SJSA1 (cell line): ENCODE measurements around the gene APOM. TPM values are rescaled to one million over a fixed set of nuclear protein-coding genes. Genes with fewer than 3 reads are reported as not detected.

Experiments
- DNase-seq, 2 experiments: peaks; one replicate each; pipeline ENCODE4 v3.0.0-alpha.2; 2015 to 2020; ENCODE audit warnings: low spot score in 2 of 2, low read depth in 1 of 2
- H3K27ac ChIP-seq: fragments of 250-450 bp; sonication (Bioruptor Pico); 2 replicates; pipeline ENCODE4 v1.5.1; 2020; ENCODE audit warnings: mild to moderate bottlenecking, moderate library complexity
- H3K27me3 ChIP-seq: fragments of 250-450 bp; sonication (Bioruptor Pico); replicated peaks from 2 replicates; pipeline ENCODE4 v1.5.1; 2020; ENCODE audit warnings: mild to moderate bottlenecking, moderate library complexity
- H3K36me3 ChIP-seq: fragments of 250-450 bp; sonication (Bioruptor Pico); 2 replicates; pipeline ENCODE4 v1.5.1; 2020; ENCODE audit warnings: mild to moderate bottlenecking
- H3K4me1 ChIP-seq: fragments of 250-450 bp; sonication (Bioruptor Pico); replicated peaks from 2 replicates; pipeline ENCODE4 v1.6.1; 2021; ENCODE audit warnings: mild to moderate bottlenecking
- H3K4me3 ChIP-seq: fragments of 250-450 bp; sonication (Bioruptor Pico); 2 replicates; pipeline ENCODE4 v1.5.1; 2020; ENCODE audit warnings: mild to moderate bottlenecking
- H3K9me3 ChIP-seq: fragments of 250-450 bp; sonication (Bioruptor Pico); replicated peaks from 2 replicates; pipeline ENCODE4 v1.5.1; 2020; ENCODE audit warnings: mild to moderate bottlenecking
- total RNA-seq: library from RNA; depleted of rRNA; stranded (reverse); fragments of >200 nt; shearing (Covaris generic); gene quantifications from 2 replicates; pipeline ENCODE4 v1.2.3, GENCODE V29; 2014

Gene APOM
- total RNA-seq, 1 experiment from 2014 or later, result 1.1 TPM

DNA sequence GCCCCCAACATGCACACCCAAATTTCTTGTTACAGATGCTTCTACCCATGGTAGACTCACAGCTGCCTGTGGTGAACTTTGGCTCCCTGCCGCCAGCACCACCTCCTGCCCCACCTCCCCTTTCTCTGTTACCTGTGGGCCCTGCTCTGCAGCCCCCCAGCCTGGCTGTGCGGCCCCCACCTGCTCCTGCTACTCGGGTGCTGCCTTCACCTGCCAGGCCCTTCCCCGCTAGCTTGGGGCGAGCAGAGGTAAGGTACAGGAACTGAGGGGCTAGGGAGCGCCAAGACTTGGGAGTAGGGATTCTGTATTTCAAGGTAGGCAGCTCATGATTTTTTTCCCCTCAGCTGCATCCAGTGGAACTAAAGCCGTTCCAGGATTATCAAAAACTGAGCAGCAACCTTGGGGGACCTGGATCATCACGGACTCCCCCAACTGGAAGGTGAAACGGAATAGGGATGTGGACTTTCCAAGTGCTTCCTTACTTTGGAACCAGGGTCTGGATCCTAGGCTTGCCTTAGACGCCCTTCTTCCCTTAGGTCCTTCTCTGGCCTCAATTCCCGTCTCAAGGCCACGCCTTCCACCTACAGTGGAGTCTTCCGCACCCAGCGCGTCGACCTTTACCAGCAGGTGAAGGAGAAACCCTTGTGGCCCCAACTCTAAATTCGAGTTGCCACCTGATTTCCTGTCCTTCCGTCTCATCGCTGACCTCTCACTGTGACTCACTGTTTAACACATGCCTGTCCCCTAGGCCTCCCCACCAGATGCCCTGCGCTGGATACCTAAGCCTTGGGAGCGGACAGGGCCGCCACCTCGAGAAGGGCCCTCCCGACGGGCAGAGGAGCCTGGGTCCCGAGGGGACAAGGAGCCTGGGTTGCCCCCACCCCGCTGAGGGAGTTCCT, 18.7 kb upstream of the APOM start:
- peaks cover 8% of the 10 kb centered on the region; the same call in 1 of the 2 replicates for H3K4me1 ChIP-seq
- DNase-seq, result no peak
- H3K27me3 ChIP-seq, result no peaks in the 10 kb centered on the region
- peaks cover 98% of the 10 kb centered on the region for H3K36me3 ChIP-seq
- no peak overlapping the region for H3K27ac ChIP-seq
- H3K9me3 ChIP-seq, result no peaks in the 10 kb centered on the region
- no peak overlapping the region for H3K4me3 ChIP-seq

DNA sequence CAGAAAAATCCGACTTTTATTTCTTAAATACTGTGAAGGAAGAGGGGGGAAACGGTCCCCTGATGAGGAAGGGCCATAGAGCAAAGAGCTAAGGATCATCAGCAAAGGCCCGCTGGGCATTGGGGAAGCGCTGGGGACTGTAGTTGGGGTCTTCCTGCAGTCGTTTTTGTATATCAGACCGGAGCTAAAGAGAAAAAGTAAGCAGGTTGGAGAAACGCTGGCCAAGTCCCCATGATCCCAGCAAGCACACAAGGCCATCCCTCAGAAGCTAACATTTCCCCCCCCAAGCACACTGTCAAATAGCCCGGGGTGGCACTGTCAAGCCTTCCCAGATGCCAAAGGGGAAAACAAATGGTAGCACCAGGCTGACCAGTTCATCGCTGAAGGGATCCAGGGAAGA, 16.7 kb upstream of the APOM start:
- peaks cover 93% of the 10 kb centered on the region for H3K36me3 ChIP-seq
- no peak overlapping the region for H3K27ac ChIP-seq
- H3K9me3 ChIP-seq, result no peaks in the 10 kb centered on the region
- no peak overlapping the region for H3K4me3 ChIP-seq
- no peaks in the 10 kb centered on the region for H3K27me3 ChIP-seq
- no peak for DNase-seq
- H3K4me1 ChIP-seq, result peaks cover 8% of the 10 kb centered on the region; the same call in 1 of the 2 replicates

DNA sequence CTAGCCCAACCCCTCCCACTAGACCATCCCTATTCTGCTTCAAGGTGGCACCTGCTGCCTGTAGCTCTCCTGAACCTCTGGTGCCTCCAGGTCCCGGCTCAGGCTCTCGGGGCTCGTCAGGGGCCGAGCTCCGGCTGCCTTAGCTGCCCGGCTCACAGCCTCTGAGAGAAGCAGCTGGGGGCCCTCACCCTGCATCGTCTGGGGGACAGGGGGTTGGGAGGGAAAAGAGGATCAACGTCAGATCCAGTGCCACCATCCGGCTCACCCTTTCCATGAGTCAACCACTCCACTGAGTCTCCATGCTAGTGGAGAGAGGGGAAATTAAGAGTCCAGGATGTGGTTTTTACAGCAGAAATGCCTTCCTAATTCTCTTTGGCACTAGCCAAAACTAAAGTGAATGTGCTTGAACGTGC, 16.2 kb upstream of the APOM start:
- no peak overlapping the region for H3K4me3 ChIP-seq
- DNase-seq, result no peak
- H3K27me3 ChIP-seq, result no peaks in the 10 kb centered on the region
- no peaks in the 10 kb centered on the region for H3K9me3 ChIP-seq
- no peak overlapping the region for H3K27ac ChIP-seq
- H3K4me1 ChIP-seq, result peaks cover 8% of the 10 kb centered on the region; the same call in 1 of the 2 replicates
- H3K36me3 ChIP-seq, result peaks cover 93% of the 10 kb centered on the region

DNA sequence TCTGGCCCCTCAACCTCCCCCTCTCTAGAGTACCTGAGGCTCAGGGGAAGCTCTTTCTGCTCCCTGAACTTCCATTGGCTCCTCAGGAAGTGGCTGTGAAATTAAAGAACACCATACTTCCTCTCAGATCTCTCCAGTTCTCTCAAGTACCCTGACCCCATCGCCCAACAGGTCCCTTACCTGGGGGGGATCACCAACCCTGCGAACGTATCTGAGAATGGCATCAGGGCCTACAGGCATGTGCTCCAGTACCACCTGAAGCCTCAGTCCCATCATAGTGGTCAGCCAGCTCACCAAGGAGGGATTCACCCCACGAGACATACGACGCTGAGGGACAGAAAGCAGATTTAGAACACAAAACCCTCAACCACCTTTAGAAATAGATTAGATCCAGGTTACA, 15.1 kb upstream of the APOM start:
- no peaks in the 10 kb centered on the region for H3K27me3 ChIP-seq
- DNase-seq, result no peak
- H3K36me3 ChIP-seq, result peaks cover 93% of the 10 kb centered on the region
- no peak overlapping the region for H3K27ac ChIP-seq
- no peaks in the 10 kb centered on the region for H3K9me3 ChIP-seq
- H3K4me1 ChIP-seq, result peaks cover 8% of the 10 kb centered on the region; the same call in 1 of the 2 replicates
- H3K4me3 ChIP-seq, result no peak overlapping the region

DNA sequence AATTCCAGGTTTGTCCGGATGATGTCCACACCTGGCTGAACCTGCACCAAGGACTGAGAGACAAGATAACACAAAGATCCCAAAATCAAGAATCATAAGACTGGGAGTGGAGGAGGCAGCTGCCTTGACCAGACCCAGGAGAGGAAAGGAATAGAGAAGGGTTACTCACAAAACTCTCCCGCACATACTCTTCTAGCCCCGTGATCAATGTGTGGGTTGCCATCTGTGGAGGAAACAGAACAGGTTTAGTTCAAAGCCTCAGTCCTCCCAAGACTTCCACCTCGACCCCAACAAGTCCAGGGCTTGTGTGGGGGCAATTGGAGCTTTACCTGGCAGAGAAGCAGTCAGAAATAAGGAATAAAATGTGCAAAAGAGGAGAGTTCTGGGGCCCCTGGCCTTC, 14.3 kb upstream of the APOM start:
- H3K4me3 ChIP-seq, result no peak overlapping the region
- no peak for DNase-seq
- no peaks in the 10 kb centered on the region for H3K27me3 ChIP-seq
- H3K36me3 ChIP-seq, result peaks cover 93% of the 10 kb centered on the region
- no peaks in the 10 kb centered on the region for H3K9me3 ChIP-seq
- H3K27ac ChIP-seq, result no peak overlapping the region
- H3K4me1 ChIP-seq, result peaks cover 8% of the 10 kb centered on the region; the same call in 1 of the 2 replicates

DNA sequence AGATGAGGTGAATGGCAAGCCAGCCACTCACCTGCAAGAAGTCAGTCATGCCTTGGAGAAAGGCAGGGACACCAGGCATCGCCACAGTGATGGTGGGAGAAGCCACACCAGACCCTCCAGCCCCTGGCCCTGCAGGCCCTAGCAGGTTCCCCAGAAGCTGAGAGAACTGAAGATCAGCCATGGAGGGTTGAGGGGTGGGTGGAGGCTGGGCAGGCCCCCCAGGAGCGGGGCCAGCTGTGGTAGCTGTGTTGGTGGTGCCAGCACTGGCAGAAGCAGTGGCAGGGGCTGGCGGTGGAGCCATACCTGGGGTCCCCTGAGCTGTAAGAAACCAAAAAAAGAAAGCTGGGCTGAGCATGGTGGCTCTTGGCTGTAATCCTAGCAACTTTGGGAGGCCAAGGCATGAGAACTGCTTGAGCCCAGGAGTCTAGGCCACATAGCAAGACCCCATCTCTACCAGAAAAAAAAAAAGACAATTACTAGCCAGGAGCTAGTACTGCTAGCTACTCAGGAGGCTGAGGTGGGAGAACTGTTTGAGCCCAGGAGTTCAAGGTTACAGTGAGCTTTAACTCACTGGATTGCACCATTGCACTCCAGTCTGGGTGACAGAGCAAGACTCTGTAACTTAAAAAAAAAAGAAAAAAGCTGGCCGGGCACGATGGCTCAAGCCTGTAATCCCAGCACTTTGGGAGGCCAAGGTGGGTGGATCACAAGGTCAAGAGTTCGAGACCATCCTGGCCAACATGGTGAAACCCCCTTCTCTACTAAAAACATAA, 12.7 kb upstream of the APOM start:
- H3K4me3 ChIP-seq, result no peak overlapping the region
- no peak overlapping the region for H3K27ac ChIP-seq
- peaks cover 91% of the 10 kb centered on the region for H3K36me3 ChIP-seq
- no peaks in the 10 kb centered on the region for H3K9me3 ChIP-seq
- no peak for DNase-seq
- no peaks in the 10 kb centered on the region for H3K27me3 ChIP-seq
- H3K4me1 ChIP-seq, result peaks cover 8% of the 10 kb centered on the region; the same call in 1 of the 2 replicates

DNA sequence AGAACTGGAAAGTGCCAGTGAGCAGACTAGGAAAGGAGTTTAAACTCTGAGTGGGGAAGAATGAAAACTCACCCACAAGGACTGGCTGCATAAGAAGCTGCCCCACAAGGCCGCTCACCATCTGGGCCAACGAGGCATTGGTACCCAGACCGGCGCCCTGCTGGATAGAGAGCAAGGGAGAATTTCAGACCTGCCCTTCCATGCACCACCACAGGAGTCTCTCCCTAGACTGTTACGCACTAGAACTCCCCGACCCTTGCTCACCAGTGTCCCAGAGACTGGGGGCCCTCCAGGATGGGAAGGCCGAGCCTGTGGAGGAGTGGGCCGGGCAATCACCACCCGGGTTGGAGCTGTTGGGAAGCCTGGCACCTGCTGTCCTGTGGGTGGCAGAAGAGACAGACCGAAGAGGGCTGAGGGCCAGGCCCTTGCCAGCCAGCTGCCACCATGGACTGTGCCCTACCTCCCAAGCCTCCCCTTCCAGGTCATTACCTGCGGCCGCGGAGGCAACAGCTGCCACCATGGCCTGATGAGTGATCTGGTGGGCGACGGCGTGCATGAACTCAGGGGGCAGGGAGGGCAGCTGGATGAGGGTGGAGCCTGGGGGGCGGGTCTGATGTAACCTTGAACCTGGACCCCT, 11.8 kb upstream of the APOM start:
- Histone ChIP-seq H3K9me3 (no peaks in the 10 kb centered on the region), H3K36me3 (peaks cover 91% of the 10 kb centered on the region), H3K4me3 (no peak overlapping the region), H3K27me3 (no peaks in the 10 kb centered on the region), H3K4me1 (peaks cover 8% of the 10 kb centered on the region; the same call in 1 of the 2 replicates), H3K27ac (no peak overlapping the region)
- DNase-seq, result no peak

DNA sequence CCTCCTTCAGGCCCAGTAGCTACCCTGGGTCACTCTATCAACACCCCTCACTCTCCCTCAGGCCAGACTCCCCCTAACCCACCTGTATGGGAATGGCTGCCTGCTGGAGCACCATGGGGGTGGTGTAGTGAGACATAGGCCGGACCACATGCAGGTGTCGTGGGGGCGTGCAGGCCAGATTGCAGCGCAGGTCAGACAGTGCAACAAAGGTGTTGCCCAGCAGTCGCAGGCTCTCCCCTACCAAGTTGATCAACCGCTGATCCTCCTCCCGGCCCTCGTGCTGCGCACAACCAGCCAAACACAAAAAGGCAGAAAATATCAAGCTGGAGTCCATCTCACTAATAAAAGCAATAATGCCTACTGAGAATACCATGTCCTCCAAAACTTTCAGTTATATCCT, 10.4 kb upstream of the APOM start:
- H3K4me1 ChIP-seq, result no peaks in the 10 kb centered on the region
- H3K9me3 ChIP-seq, result no peaks in the 10 kb centered on the region
- DNase-seq, result no peak
- H3K4me3 ChIP-seq, result no peak overlapping the region
- no peak overlapping the region for H3K27ac ChIP-seq
- peaks cover 91% of the 10 kb centered on the region for H3K36me3 ChIP-seq
- H3K27me3 ChIP-seq, result no peaks in the 10 kb centered on the region

DNA sequence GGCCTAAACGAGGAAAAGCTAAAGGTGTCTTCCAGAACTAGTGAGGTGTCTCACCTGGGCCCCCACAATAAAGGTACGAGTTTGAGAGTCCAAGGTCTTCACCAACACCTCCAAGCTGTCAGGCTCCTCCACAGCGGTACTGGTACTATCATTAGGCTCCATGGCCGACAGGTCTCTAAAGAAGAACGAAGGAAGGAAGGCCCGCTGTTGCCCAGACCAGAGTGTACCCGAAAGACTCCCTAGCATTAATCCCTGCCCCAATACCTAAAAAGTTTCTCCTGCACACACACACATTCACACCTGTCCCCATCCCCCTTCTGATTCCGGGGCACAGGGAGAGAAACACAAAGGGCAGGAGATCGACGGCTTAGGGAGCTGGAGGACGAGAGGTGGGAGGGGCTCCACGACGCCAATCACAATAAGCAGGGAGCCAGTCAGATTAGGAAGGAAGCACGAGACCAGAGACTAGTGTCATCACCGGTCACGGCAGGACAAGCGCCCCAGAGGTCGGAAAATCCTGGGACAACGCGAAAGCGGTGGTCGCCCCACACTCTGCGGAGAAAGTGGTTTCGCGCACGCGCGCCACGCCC, 4.0 kb upstream of the APOM start:
- Histone ChIP-seq H3K36me3 (peaks cover 43% of the 10 kb centered on the region), H3K27ac (peak overlapping the region; percentile 82), H3K4me1 (peaks cover 12% of the 10 kb centered on the region), H3K9me3 (no peaks in the 10 kb centered on the region), H3K4me3 (peak overlapping the region; percentile 57), H3K27me3 (no peaks in the 10 kb centered on the region)
- DNase-seq, result no peak

DNA sequence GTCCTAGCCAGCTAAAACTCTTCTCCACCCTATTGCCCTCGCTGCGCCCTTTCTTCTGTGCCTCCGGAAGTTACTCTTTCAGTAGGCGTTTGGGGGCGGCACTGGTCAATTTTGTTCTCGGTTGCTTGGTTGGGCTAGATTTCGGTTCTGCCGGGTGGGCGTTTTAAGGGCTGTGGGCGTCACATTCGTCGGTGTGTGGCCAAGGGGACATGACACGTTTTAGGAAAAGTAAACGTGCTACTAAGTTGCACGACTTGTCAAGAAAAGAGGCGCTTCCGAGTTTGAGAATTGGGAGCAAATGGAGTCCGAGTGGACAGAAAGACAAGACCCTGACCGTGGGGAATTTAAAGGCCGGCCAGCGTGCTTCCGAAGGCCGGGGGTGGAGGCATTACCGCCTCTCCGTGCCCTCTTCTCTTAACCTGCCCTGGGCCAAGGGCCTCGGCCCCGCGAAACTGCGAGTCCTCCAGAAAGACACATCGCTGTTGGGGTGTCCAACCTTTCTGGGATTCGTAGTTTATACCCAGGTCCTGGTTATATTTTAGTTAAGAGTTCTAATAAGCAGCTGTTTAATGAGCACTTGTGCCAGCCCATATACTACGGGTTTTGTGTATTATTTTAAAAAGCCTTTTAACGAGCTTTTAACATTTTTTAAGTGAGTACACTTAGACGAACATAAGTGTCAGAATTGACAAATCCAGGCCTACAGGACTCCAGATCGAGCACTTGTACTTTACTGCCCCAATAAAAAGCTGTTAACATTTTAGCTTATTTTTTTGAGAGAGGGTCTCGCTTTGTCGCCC, 2.6 kb upstream of the APOM start:
- H3K4me3 ChIP-seq, result peak overlapping the region; percentile 57
- H3K4me1 ChIP-seq, result peaks cover 12% of the 10 kb centered on the region
- no peaks in the 10 kb centered on the region for H3K9me3 ChIP-seq
- no peaks in the 10 kb centered on the region for H3K27me3 ChIP-seq
- DNase-seq, result peak; percentile 92 to 99
- peaks cover 40% of the 10 kb centered on the region for H3K36me3 ChIP-seq
- H3K27ac ChIP-seq, result peak overlapping the region; percentile 82

DNA sequence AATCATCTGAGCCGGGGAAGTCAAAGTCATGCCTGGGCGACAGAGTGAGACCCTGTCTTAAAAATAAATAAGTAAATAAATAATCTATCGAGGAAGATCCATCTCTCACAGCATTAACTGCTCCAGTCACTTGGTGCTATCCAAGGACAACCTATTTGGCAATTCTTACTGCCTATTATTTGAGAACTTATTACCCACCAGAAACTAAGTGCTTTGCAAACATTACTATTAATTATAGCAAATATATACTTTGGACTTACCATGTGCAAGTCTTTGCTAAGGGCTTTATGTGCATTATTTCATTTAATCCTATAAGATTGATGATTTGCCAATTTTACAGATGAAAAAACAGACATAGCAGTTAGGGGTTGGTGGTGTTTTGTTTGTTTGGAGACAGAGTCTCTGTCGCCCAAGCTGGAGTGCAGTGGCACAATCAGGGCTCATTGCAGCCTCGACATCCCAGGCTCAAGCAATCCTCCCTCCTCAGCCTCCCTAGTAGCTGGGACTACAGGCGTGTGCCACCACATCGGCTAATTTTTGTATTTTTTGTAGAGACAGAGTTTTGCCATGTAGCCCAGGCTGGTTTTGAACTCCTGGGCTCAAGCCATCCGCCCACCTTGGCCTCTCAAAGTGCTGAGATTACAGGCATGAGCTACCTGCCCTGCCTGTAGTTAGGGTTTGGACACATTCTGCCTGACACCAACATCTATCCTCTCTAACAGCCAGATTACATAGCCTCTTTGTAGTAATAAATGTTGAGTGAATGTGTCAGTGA, 933 bp upstream of the APOM start:
- Histone ChIP-seq H3K4me3 (no peak overlapping the region), H3K27ac (no peak overlapping the region), H3K27me3 (no peaks in the 10 kb centered on the region), H3K36me3 (peaks cover 34% of the 10 kb centered on the region), H3K9me3 (no peaks in the 10 kb centered on the region), H3K4me1 (peaks cover 21% of the 10 kb centered on the region)
- no peak for DNase-seq

DNA sequence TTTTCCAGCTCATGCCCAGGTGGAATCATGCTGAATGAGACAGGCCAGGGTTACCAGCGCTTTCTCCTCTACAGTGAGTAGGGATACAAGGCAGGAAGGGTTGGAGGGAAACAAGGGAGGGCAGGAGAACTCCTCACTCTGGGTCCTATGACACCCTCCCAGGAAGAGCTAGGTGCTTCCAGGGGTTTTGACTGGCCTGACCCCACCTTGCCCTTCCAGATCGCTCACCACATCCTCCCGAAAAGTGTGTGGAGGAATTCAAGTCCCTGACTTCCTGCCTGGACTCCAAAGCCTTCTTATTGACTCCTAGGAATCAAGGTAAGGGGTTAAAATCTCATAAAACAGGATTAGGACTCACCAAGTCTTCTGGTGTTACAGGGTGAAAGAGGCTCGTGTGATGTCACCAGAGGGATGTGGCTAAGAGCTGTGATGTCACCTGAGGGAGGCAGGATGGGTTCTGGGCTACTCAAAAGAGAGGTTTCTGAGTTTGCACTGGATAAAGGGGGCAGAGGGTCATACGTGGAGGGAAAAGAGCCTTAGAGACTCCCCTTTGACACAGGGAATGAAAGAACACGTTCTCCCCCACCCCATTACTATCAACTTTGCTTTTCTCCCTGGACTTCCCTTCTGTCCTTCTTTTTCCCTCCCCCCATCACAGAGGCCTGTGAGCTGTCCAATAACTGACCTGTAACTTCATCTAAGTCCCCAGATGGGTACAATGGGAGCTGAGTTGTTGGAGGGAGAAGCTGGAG, 1.9 kb downstream of the APOM start:
- peaks cover 25% of the 10 kb centered on the region for H3K4me1 ChIP-seq
- peaks cover 29% of the 10 kb centered on the region for H3K36me3 ChIP-seq
- H3K27me3 ChIP-seq, result no peaks in the 10 kb centered on the region
- no peaks in the 10 kb centered on the region for H3K9me3 ChIP-seq
- DNase-seq, result no peak
- no peak overlapping the region for H3K27ac ChIP-seq
- no peak overlapping the region for H3K4me3 ChIP-seq
